Forelimb muscle (tissue), 1 donor: ENCODE data around the gene MYL10. TPM values are rescaled to one million over a fixed set of nuclear protein-coding genes. Genes with fewer than 3 reads are reported as not detected.
"Not testable (repeated sequence)": the region's sequence is repeated elsewhere in the genome, so short reads cannot be mapped to it uniquely, and the experiment has no call there.

Source experiments
- DNase-seq: peaks from one replicate; pipeline ENCODE4 v3.0.0-alpha.2; 2013; ENCODE audit warnings: low read depth
- polyA plus RNA-seq: library from polyadenylated mRNA; unstranded; fragments of 120-200 nt; gene quantifications from one replicate; pipeline ENCODE4 v1.2.1, GENCODE V29; 2013; ENCODE audit not compliant: insufficient read length

MYL10 gene
- polyA plus RNA-seq, 1 donor, result 23.1 TPM

GRCh38 chr7:101618916-101619315 is 10.2 kb downstream of the MYL10 start:
- DNase-seq, result no peak

DNA sequence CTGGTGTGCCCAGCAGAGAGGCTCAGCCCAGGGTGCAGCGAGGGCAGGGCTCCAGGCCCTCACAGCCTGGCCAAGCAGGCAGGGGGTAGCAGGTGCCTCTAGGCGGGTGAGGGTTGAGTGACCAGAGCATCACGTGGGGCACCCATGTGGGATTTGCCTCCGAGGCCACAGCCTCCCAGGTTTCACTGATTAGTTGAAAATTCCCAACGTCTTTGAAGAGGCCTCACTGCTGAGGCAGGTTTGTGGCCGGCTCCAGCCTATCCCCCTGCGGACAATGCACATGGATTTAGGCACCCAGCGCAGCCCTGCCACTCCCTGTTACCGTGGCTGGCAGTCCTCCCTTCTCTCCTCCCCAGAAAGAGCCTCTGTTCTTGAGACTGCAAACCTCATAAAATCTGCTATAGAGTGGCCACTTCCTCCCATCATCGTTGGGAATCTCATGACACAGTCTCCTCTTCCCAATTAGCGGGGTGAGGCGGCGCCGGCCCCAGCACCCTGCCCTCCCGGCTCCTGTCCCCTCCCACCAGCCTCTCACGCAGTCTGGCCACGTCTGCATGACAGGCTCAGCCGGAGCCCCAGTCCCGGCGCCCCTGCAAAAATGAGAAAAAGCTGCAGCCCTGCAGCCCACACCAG is 10.8 kb downstream of the MYL10 start:
- no peak for DNase-seq

GRCh38 chr7:101617451-101618206 is 11.5 kb downstream of the MYL10 start:
- no peak for DNase-seq

GRCh38 chr7:101615446-101615845 is 13.7 kb downstream of the MYL10 start:
- no peak for DNase-seq

GRCh38 chr7:101614939-101615302 is 14.2 kb downstream of the MYL10 start:
- DNase-seq, result no peak

- no peak for DNase-seq
Observed at GRCh38 chr7:101614098-101614938, 14.8 kb downstream of the MYL10 start.

- no peak for DNase-seq
Observed at GRCh38 chr7:101612885-101613515, 16.1 kb downstream of the MYL10 start.

DNA sequence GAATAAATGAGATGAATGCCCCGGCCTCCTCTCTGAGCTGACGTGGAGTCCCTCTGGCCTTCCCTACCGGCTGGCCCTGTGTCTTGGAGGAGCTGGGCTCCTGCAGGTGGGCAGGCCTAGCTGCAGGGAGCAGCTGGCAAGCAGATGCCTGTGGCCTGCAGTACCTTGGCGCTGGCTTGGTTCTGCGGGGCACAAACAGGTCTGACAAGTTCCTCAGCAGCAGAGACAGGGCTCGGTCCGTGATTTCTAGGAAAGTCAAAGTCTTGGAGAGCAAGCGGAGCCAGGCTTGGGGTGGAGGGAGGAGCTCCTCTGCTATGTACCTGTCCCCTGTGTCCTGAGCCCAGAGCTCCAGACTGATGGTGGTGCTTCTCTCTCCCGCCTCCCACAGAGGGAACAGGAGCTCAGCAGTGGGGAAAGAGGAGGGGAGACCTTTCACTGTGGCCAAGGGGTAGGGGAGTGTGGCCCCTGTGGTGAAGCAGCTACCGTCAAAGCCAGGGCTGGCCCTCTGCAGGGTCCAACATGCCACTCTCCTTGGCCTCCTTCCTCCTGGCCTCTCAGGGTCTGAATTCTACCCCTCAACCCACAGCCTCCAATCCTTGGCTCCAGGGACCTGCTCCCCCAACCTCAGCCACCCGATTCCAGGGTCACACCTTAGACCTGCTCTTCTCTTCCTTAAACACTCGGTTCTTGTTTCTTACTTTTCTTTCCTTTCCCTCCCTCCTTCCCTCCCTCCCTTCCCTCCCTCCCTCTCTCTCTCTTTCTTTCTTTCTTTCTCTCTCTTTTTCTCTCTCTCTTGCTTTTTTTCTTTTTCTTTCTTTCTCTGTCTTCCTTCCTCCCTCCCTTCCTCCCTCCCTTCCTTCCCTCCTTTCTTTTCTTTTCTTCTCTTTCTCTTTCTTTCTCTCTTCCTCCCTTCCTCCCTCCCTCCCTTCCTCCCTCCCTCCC is 20.1 kb downstream of the MYL10 start:
- DNase-seq, result no peak

- DNase-seq, result no peak
Observed at GRCh38 chr7:101606498-101606923, 22.6 kb downstream of the MYL10 start.

- DNase-seq, result no peak
Observed at GRCh38 chr7:101605611-101606497, 23.2 kb downstream of the MYL10 start.

DNA sequence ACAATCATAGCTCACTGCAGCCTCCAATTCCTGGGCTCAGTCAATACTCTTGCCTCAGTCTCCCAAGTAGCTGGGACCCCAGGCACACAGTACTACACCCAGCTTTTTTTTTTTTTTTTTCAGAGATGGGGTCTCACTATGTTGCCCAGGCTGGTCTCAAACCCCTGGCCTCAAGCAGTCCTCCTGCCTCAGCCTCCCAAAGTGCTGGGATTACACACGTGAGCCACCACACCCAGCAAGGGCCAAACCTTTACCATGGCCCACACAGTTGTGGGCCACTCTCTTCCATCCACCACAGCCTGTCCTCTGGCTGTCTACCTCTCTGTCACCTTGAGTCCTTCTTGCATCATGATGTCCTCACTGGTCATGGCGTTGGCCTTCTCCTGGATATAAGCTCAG is 24.2 kb downstream of the MYL10 start:
- DNase-seq, result not testable (repeated sequence)

GRCh38 chr7:101604331-101604933 is 24.7 kb downstream of the MYL10 start:
- DNase-seq, result no peak

- DNase-seq, result peak; percentile 20
Observed at GRCh38 chr7:101602484-101603241, 26.4 kb downstream of the MYL10 start.

GRCh38 chr7:101602082-101602481 is 27.0 kb downstream of the MYL10 start:
- no peak for DNase-seq

- DNase-seq, result no peak
Observed at GRCh38 chr7:101599787-101600186, 29.3 kb downstream of the MYL10 start.

DNA sequence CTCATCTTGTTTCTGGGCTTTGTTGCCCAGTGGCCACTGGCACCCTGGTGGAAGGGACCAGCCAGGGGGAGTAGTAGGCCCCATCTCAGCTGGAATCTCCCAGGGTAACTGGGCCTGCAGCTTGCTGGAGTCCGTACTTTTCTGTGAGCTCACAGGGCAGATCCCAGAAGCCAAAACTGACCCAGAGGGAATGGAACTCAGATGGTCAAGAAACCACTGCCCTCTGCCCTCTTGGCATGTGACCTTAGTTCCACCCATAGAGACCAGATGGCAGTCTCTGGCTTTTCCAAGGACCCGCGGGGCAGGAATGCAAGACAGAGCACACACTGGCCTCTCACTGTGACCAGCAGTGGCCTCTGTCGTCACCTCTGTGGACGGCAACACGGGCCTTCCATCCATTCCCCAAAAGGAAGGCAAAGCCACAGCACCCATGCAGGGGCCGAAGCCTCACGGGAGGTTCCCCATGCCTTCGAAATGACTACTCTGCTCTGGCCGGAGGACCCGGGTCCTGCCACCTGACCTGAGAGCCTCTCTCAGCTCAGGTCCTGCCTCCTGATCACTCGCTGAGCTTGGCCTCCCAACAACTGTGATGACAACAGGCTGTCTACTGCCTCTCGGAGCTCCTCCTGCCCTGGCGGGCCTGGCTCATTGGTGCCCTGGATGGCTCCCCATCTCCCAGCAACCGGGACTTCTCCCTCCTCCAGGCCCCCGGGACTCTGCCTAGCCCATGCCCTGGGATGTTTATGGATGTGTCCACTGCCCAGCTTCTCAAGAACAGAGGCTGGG is 29.9 kb downstream of the MYL10 start:
- no peak for DNase-seq

GRCh38 chr7:101598422-101598985 is 30.6 kb downstream of the MYL10 start:
- no peak for DNase-seq

- DNase-seq, result no peak
Observed at GRCh38 chr7:101597941-101598340, 31.2 kb downstream of the MYL10 start.
